Mucosa of descending colon (tissue), 3 donors: ENCODE measurements around the gene PFKFB4. TPM values are rescaled to one million over a fixed set of nuclear protein-coding genes. Genes with fewer than 3 reads are reported as not detected.

Experiments
- ATAC-seq: fragments of 200-7000 bp; cut with Tn5 transposase; one replicate; pipeline ENCODE4 v1.9.1; 2020; ENCODE audit warnings: mild to moderate bottlenecking, moderate library complexity
- DNase-seq, 3 donors: peaks; one replicate each; pipeline ENCODE4 v3.0.0-alpha.2; 2020
- H3K36me3 ChIP-seq: fragments of 200-600 bp; one replicate; pipeline ENCODE4 v1.8.0; 2021; ENCODE audit warnings: low read depth, mild to moderate bottlenecking
- H3K4me1 ChIP-seq: fragments of 200-600 bp; one replicate; pipeline ENCODE4 v1.8.0; 2021; ENCODE audit warnings: low read depth, mild to moderate bottlenecking
- H3K4me3 ChIP-seq: fragments of 200-600 bp; one replicate; pipeline ENCODE4 v1.8.0; 2021; ENCODE audit warnings: mild to moderate bottlenecking
- H3K9me3 ChIP-seq: fragments of 200-600 bp; one replicate; pipeline ENCODE4 v1.8.0; 2021; ENCODE audit warnings: mild to moderate bottlenecking
- CTCF ChIP-seq: fragments of 200-600 bp; IDR thresholded peaks from one replicate; pipeline ENCODE4 v1.8.0; 2022; ENCODE audit warnings: antibody characterized with exemption, mild to moderate bottlenecking
- intact Hi-C, 2 donors: fragments of 100-400 bp; cut with DNase I in 1 of 2; cut with micrococcal nuclease in 1 of 2; formaldehyde crosslinking; loops; one replicate each; pipeline versions ENCODE4 v1.11.0 to v1.11.1; 2022; cut with DNase I, micrococcal nuclease
- total RNA-seq, 3 donors: library from RNA; stranded (reverse); fragmentation: NEBNext Ultra II Directional in 2 of 3; extraction: Animal tissue kit (Norgen Biotek cat#: 25700) in 2 of 3; gene quantifications; one replicate each; pipeline versions ENCODE4 v1.2.1 to v1.2.4, GENCODE V29; 2021 to 2023
- donor health status: DM: no; HTN: no; CAD: no; lungs with moderate emphysema.
- donor health status: DM: no; HTN: no; CAD: no.
- donor health status: DM: no; HTN: yes; CAD: no.

The PFKFB4 gene
- total RNA-seq, 3 donors from 2014 or later: 4.4 to 14.2 (median 10.8) TPM

- intact Hi-C loops: loop anchor here in 1 of 2 donors (10.0 kb wide), 1 partner anchor 281 kb away; no protein-coding TSS in a partner anchor
Measured at GRCh38 chr3:48555949-48556795, 431 bp downstream of the PFKFB4 start.

GRCh38 chr3:48555231-48555948 lies 1.2 kb downstream of the PFKFB4 start:
- intact Hi-C loops: loop anchor here in 1 of 2 donors (10.0 kb wide), 1 partner anchor 281 kb away; no protein-coding TSS in a partner anchor
- H3K36me3 ChIP-seq: peaks cover 3% of the 10 kb centered on the region
- no peak overlapping the region for H3K4me3 ChIP-seq
- ATAC-seq (no peak), DNase-seq (no peak)
- H3K9me3 ChIP-seq: no peaks in the 10 kb centered on the region
- H3K4me1 ChIP-seq: peaks cover 30% of the 10 kb centered on the region
- no peak for TF ChIP-seq CTCF

More at GRCh38 chr3:48555949-48556795, 431 bp downstream of the PFKFB4 start:
- Histone ChIP-seq H3K36me3 (peaks cover 3% of the 10 kb centered on the region), H3K4me3 (no peak overlapping the region), H3K9me3 (no peaks in the 10 kb centered on the region), H3K4me1 (peaks cover 30% of the 10 kb centered on the region)
- no peak for ATAC-seq
- DNase-seq: no peak
- TF ChIP-seq CTCF: no peak

- TF ChIP-seq CTCF: no peak
- ATAC-seq: no peak
- Histone ChIP-seq H3K9me3 (no peaks in the 10 kb centered on the region), H3K4me1 (peaks cover 30% of the 10 kb centered on the region), H3K4me3 (no peak overlapping the region), H3K36me3 (peaks cover 3% of the 10 kb centered on the region)
- peak in 1 of 3 donors; percentile 25 for DNase-seq
- intact Hi-C loops: loop anchor here in 1 of 2 donors (10.0 kb wide), 1 partner anchor 279 kb away; no protein-coding TSS in a partner anchor
Measured at GRCh38 chr3:48553886-48554845, 2.4 kb downstream of the PFKFB4 start.

- DNase-seq: peak in 1 of 3 donors; percentile 14
- intact Hi-C loops: loop anchor here in 1 of 2 donors (10.0 kb wide), 1 partner anchor 279 kb away; no protein-coding TSS in a partner anchor
- TF ChIP-seq CTCF: no peak
- Histone ChIP-seq H3K4me3 (no peak overlapping the region), H3K36me3 (peaks cover 3% of the 10 kb centered on the region), H3K4me1 (peaks cover 30% of the 10 kb centered on the region), H3K9me3 (no peaks in the 10 kb centered on the region)
- ATAC-seq: no peak
Measured at GRCh38 chr3:48553361-48553760, 3.2 kb downstream of the PFKFB4 start.
